GM20000 (cell line): ENCODE results near the gene ALDH8A1.

Source experiments
- DNase-seq: peaks from one replicate; pipeline ENCODE4 v3.0.0; 2012; ENCODE audit warnings: low spot score
- CTCF ChIP-seq: IDR thresholded peaks from 2 replicates; pipeline ENCODE4 v1.5.1; 2012; ENCODE audit warnings: mild to moderate bottlenecking, control low read depth; ENCODE audit errors: extremely low read depth, missing control alignments

The ALDH8A1 gene

GRCh38 chr6:134928151-134928900 lies 21.6 kb downstream of the ALDH8A1 start:
- no peak for DNase-seq
- no peak for TF ChIP-seq CTCF

GRCh38 chr6:134925800-134926199 lies 24.1 kb downstream of the ALDH8A1 start:
- TF ChIP-seq CTCF: no peak
- no peak for DNase-seq

- no peak for DNase-seq
- TF ChIP-seq CTCF: no peak
Observed at GRCh38 chr6:134921721-134922261, 28.1 kb downstream of the ALDH8A1 start.

- no peak for TF ChIP-seq CTCF
- no peak for DNase-seq
Observed at GRCh38 chr6:134921276-134921675, 28.6 kb downstream of the ALDH8A1 start.

- TF ChIP-seq CTCF: no peak
- no peak for DNase-seq
Observed at GRCh38 chr6:134920422-134920821, 29.5 kb downstream of the ALDH8A1 start.

- TF ChIP-seq CTCF: no peak
Observed at GRCh38 chr6:134918418-134918961, 31.4 kb downstream of the ALDH8A1 start.

GRCh38 chr6:134911547-134911946 lies 38.4 kb downstream of the ALDH8A1 start:
- TF ChIP-seq CTCF: no peak
- no peak for DNase-seq

More at GRCh38 chr6:134918418-134918961, 31.4 kb downstream of the ALDH8A1 start:
- DNase-seq: no peak
